Loucy (cell line): Measurements from ENCODE around the gene TRAF3IP1.

Experiments used
- EZH2phosphoT487 ChIP-seq: fragments of 200-600 bp; IDR thresholded peaks from 2 replicates; pipeline ENCODE4 v1.6.1; 2018; ENCODE audit warnings: antibody characterized with exemption, mild to moderate bottlenecking, moderate library complexity, borderline replicate concordance
- TF ChIP-seq, protein P1 (sequence below): fragments of 200-600 bp; sonication (generic); conservative IDR thresholded peaks from 2 replicates; pipeline ENCODE4 v1.5.1; 2014; ENCODE audit warnings: mild to moderate bottlenecking, antibody characterized with exemption, low read length

DNA sequence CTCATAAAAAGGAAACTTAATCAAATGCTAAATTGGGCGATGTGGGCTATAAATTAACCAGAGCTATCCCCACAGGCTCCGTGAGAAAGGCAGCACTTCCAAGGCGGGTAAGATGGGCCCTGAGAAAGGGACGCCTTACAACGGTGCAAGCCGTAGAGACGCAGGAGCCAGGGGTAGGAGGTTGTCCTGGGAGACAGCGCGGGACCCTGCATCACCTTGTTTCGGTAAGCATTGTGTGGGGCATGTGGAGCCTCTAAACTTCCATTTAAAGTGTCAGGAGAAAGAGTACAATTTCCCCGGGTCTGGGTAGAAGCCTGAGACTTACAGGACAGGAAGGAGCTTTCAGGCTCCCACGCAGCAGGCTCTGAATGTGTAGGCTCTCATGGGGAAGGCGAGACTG is 30.7 kb upstream of the TRAF3IP1 start:
- no peak for TF ChIP-seq EZH2phosphoT487
- TF ChIP-seq, protein P1, sequence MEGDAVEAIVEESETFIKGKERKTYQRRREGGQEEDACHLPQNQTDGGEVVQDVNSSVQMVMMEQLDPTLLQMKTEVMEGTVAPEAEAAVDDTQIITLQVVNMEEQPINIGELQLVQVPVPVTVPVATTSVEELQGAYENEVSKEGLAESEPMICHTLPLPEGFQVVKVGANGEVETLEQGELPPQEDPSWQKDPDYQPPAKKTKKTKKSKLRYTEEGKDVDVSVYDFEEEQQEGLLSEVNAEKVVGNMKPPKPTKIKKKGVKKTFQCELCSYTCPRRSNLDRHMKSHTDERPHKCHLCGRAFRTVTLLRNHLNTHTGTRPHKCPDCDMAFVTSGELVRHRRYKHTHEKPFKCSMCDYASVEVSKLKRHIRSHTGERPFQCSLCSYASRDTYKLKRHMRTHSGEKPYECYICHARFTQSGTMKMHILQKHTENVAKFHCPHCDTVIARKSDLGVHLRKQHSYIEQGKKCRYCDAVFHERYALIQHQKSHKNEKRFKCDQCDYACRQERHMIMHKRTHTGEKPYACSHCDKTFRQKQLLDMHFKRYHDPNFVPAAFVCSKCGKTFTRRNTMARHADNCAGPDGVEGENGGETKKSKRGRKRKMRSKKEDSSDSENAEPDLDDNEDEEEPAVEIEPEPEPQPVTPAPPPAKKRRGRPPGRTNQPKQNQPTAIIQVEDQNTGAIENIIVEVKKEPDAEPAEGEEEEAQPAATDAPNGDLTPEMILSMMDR: no peak
